NCI-H226 (cell line): ENCODE results near the gene CD59.
"Not testable (repeated sequence)": the region's sequence is repeated elsewhere in the genome, so short reads cannot be mapped to it uniquely, and the experiment has no call there.

ENCODE experiments used
- DNase-seq: peaks from one replicate; pipeline ENCODE4 v3.0.0-alpha.2; 2015

The CD59 gene

DNA sequence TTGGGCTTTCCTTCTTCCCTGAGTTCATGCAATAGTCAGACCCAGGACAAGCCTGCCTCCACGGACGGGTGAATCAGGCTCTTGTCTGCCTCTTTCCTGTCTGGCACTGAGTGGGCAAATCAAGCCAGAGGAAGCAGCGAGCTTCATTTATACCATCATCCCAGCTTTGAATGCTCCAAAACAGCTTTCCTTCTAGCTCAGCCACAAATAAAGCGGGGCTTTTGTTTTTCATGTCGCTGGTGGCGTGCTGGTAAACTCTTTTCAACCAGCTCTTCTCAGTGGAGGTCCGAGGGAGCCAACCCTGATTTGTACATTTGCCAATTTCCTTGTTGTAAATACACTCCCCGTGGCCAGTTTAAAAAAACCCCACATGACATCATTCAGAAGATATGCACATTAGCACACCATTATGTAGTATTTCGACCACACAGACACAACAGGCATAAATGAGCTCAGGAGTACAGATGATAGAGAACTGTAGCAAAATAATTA lies 44.2 kb downstream of the CD59 start:
- DNase-seq, result peak; percentile 95

DNA sequence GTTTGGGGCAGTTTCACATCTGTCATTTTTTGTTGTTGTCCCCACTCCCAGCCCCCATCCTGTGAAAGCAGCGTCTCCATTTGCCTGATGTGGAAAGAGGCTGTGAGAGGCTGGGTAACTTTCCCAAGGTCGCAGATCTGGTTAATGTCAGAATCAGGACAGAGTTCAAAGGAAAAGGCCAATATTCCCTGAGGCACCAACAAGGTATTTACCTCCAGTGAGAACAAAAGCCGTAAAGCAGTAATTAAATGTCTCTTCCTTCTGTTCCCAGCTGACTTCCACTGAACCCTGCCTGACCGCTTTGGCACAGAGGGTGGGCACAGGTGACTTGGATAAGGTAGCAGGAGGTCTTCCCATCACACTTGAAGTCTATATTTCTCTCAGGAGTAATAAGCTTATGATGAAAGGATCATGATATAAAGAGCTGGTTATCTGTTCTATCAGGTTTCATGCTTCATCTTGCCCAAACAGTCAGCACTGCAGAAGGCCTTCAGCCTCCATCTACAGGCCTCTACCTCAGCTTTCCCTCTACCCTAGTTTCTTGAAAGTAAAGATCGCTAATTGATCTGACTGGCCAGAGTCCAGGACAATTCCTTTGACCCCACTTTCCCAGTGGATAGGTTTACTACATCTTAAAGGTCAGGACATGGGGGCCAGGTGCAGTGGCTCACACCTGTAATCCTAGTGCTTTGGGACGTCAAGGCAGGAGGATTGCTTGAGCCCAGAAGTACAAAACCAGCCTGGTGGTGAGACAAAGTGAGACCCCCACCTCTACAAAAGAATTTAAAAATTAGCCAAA lies 45.0 kb downstream of the CD59 start:
- peak; percentile 24 for DNase-seq

DNA sequence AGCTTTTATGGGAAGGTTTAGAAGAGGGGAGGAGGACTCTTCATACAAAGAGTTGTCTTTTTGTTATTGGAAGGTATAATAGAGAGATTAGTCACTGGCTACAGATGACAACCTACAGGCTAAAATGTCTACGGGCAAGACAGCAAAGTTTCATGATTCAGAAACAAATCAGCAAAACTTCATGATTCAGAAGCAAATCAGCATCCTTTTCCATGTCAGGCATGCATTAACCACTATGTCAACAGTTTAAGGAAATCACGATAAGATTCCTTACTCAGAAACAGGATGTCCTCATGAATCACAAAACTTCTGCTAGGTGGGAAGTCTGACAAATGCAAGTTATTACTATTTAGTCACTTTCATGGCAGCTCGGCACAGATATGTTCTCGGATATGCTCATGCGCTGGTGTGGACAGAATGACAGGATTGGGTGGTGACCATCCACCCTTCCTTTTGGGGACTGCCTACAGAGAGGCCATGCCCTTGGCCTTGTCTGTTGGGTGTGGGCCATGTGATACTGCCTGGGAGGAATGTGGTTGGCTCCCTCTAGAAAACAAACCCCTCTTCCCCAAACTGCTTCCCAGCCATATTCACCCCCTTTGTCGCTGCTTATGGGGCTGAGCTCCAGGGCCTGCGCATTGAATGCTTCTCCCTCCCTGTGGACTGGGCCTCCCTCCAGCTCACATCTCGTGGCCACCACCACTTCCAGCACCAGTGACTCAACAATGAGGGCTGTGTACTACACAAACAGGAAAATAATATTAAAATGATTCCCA lies 45.7 kb downstream of the CD59 start:
- DNase-seq, result peak; percentile 95

DNA sequence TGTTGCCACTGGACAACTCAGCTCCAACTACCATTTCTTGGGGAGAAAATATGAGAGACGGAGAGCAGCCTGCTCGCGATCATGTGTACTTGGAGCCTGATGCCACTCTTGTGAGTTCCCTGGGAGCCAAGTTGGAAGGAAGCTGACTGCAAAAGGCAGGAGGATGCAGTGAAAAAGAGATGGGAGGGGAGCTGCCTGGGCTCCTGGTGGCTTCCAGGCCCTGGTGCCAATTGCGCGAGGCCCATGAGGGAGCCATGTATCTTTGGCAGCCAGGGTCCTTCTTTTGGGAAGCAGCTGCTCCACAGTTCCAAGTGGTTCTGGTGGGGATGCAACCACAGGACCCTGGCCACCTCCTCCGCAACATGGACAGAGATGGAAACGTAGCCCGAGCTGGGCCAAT lies 46.7 kb downstream of the CD59 start:
- DNase-seq, result no peak

DNA sequence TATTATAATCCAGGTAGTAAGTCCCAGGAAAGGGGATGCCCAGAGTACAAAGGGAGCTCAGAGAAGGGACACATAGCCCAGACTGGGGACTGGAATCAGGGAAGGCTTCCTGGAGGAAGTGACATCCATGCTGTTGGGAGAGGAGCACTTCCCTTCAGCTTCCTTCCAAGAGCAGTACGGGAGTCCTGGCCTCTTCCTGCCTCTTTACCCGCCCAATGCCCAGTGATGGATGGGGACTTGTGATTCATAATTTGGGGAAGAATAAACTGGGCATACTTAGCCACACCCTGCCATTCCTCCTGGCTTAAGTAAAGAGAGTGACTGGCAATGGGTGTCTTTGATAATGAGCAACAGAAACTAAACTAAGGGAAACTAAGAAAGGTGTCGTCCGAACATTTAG lies 47.1 kb downstream of the CD59 start:
- peak; percentile 66 for DNase-seq

DNA sequence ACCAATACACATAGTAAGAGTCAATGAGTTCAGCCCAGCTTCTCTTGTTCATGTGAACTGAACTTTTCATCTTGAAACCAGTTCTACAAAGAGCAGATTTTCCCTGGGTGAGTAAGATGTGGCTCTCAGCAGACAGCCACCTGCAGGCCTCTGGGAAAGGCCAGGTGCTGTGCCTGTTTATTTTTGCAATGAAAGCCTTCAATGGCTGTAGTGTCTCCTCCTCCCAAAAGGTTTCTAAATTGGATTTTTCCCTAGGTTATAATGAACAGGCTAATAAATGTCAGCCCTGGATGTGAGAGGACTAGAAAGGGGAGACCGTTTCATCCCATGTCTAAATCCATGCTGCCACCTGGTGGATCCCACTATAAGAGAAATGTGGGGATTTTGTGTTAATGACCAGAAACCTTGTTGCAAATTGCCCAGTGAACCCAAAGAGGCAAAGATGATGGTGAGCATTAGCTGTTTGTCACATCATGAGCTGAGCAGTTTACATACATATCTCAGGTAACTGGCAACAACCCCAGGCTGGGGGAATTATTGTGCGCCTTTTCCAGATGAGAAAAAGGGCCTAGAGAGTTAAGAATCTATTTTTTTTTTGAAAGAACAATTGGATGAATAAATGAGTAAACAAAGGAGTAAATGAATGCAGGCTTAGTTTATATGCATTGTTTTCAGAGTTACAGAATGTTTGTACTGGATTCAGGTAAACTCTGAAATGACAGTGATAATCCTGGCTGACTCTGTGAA lies 48.3 kb downstream of the CD59 start:
- DNase-seq, result peak; percentile 39

DNA sequence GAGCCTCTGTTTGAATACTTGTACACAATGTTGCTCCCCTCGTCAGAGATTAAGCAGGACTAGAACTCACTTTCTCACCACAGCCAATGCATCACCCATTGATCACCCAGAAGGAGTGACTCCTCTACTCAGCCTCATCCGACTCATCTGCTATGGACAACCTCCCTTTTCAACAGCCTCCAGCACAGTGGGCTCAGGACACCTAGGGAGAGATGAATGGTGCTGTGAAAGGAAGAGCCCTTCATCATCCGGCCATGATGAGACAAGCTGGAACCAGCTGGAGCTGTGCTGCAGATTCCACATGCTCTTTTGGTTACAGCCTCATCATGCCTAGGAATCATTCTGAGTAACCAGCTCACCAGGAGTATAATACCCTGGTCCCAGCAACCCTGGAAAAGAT lies 51.1 kb downstream of the CD59 start:
- no peak for DNase-seq

DNA sequence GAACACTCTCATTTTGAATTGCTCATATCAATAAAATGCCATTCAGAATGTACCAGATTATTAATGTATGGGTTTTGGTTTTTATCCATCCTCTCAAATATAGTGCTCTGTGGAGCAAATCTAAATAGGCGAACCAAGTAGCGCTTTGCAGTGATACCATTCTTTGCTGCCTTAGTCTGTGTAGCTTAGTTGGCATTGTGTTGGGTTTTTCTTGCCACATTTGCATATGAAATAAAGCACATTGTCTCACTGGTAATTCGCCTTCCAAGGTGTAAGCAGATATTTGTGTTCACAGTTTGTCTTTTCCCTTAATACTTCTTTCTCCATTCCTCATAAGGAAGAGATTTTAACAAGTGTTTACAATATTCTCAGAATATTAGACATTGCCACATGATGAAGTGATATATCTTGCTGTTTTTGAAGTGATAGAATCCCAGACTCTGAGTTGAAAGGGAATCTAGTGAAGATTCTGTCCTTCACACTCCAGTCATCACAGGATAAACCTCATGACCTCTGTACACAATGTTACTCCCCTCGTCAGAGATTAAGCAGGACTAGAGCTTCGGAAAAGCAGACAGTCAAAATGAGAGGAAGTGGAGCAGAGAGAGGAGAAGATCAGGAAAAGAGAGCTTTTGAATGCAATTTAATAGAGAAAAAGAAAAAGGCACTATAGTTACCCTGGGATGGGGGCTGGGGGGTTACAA lies 52.1 kb downstream of the CD59 start:
- no peak for DNase-seq

DNA sequence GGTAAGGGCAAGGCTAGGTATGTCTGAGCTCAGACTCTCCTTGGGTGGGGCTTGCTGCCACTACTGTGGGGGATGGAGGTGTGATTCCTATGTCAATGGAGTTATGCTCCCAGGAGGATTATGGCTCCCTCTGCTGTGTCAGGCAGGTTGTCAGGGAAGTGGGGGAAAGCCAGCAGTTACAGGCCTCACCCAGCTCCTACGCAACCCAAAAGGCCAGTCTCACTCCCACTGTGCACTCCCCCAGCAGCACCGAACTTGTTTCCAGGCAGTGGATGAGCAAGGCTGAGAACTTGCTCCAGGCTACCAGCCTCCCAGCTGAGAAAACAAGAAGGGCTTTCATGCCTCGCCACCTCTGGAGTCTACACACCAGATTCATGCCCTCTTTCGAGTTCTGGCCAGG lies 53.8 kb downstream of the CD59 start:
- peak; percentile 53 for DNase-seq

DNA sequence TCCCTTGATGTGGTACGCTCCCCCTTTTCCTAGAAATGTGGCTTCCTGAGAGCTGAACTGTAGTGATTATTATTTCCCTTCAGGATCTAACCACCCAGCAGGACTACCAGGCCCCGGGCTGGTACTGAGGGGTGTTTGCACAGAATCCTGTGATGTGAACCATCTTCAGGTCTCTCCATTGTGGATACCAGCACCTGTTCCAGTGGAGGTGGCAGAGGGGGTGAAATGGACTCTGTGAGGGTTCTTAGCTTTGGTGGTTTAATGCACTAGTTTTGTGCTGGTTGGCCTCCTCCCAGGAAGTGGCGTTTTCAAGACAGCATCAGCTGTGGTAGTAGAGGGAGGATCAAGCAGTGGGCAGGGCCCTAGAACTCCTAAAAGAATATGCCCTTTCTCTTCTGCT lies 54.2 kb downstream of the CD59 start:
- DNase-seq, result no peak

DNA sequence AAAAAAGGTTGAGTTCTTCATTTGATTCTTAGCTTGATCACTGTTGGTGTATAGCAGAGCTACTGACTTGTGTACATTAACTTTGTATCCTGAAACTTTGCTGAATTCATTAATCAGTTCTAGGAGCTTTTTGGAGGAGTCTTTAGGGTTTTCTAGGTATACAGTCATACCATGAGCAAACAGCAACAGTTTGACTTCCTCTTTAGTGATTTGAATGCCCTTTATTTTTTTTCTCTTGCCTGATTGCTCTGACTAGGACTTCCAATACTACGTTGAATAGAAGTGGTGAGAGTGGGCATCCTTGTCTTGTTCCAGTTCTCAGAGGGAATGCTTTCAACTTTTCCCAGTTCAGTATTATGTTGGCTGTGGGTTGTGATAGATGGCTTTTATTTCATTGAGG lies 57.6 kb downstream of the CD59 start:
- DNase-seq, result not testable (repeated sequence)

DNA sequence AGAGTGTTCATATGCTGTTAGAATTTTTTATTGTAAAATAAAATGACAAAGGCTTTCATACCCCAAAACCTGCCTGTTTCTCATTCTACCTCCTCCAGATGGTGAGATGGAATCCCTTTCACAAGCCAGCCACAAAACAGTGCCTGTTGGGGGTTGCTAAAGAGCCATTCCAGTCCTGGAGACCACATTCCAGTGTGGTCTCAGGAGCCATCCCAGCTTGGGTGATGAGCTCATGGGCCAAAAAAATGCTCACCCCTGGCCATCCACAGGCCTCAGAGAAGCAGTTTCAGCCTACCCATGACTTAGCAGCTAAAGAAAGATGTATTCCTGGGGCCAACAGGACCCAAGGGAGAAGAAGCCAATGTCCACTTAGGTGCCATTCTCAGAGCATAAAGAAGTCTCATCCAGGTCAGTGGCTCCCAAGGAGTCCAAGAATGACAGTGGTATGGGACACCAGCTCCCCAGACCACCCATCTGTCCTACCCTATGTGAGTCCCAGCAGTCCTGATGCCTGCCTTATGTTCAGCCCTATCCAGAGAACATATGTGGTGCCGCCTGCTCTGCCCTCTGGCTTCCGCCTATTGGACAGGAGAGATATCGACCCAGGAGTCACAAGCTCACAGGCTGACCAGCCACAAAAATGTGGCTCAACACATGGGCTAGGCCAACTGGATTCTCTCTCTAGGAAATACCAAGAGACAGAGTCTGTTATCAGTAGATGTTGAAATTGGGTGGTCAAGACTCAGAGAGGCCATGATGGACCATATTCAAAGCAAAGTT lies 62.0 kb downstream of the CD59 start:
- DNase-seq, result peak; percentile 56

DNA sequence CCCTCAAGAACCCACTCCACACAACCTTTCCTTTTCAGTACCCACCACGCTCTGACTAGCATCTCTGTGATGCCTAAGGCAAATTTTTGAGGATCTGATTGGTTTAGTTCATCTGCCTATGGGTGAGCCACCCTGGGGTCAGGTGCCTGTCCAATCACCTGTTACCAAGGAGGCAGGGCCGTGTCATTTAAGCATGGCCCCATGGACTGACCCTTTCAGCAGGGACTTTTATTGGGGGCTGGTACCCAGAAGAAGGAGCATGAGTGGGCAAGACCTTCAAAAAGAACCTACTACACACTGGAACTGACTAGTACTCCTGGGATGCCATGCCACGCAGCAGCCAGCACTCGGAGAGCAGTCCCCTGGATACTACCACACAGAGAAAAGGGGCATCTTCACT lies 64.0 kb downstream of the CD59 start:
- DNase-seq, result no peak

DNA sequence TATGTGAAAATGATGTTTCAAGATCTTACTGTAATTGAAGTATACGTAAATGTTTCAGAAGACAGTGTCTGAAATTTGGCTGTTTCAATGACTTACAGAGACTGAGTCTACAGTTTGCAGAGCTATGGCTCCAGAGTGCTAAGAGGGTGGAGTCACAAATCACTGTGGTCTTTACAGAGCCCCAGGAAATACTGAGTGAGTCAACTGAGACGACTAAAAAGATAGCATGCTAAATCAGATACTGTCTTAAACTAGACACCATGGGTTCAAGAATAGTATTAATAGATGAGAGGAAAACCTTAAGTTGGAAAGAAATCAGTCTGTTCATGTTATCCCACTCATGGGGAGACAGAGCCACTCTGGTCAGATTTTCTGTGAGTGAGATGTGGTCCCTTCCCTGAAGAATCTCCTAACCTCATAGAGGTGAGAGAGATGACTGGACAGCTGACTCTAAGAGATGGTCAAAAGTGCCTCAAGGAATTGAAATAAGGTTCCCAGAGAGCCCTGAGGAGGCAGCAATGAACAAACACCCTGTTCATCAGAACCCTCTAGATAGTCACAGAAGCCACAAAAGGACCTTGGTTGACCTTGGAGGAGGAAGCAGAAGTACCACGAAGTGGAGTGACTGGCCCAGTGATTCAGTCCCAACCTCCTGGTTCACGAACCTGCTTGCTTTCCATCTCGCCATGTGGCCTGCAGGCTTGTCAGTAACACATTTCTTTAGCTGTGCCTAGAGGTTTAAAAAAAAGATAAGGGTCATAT lies 65.8 kb downstream of the CD59 start:
- peak; percentile 15 for DNase-seq

DNA sequence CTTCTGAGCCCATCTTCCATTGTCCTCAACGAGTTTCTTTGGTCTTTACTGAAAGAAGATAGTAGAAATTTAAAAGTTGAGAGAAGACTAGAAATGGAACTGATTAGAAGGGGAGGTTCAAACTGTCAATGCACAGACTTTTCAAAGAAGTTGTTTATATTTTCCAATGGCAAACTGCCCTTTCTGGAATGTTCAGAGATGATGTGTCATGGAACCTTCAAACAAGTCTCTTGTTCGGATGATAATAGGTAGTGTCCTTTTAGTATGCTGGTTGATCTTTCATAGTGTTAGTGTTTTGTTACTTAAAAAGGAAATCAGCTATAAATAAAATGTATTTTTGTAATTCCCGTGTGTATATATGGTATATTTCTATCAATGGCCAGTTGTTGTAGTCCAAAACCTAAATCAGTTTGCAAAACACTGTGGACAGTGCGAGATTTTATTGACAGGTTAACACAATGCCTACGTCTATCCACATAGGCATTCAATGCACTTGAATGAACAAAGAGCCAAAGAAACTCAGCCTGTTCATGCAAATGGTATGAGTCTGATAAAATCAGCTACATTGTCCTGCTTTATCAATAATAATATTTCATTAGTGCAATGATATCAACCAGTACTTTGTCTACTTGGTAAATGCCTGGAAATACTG lies 66.5 kb downstream of the CD59 start:
- DNase-seq, result no peak

DNA sequence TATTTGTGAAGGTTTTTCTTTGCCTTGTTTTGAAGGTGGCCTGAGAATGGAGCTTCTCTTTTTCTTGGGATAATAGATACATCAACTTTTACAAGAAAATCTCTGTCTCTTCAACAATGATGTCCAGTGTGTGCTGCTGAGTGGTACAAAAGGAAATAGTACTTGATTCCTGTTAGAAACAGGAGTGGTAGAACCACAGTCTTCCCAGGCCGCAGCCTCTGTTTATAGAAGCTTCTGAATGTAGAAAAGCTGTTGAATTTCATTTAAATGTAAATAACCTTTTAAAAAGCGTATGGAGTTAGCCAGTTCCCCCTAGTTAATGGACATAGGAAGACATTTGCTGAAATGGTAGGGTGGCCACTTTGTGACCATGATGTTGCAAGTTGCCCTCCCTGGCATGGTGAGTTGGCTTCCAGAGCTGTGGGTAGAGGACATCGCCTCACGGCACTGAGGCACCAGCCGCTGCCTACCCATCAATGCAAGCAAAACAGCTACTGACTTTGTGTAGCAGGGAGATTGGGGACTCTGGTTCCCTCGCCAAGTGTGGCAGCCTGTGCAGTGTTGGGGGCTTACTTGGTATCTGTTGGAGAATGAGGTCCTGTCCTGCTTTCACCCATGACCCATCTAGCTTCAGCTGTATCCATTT lies 67.1 kb downstream of the CD59 start:
- no peak for DNase-seq

DNA sequence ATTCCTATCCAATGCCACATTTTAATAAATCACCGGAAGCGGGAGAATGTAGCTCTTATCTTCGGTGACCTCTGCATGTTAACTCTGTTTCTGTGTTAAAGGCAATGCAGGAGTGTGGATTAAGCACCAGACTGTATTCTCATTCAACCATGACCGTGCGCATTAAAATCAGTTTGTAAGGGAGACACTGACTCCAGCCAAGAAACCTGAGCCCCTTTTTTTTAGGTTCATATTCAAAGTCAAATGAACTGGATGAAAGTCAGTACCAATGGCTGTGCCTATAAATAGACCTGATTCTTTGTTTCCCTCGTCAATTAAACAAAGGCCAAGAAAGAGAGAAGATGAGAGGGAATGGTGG lies 67.8 kb downstream of the CD59 start:
- DNase-seq, result no peak

DNA sequence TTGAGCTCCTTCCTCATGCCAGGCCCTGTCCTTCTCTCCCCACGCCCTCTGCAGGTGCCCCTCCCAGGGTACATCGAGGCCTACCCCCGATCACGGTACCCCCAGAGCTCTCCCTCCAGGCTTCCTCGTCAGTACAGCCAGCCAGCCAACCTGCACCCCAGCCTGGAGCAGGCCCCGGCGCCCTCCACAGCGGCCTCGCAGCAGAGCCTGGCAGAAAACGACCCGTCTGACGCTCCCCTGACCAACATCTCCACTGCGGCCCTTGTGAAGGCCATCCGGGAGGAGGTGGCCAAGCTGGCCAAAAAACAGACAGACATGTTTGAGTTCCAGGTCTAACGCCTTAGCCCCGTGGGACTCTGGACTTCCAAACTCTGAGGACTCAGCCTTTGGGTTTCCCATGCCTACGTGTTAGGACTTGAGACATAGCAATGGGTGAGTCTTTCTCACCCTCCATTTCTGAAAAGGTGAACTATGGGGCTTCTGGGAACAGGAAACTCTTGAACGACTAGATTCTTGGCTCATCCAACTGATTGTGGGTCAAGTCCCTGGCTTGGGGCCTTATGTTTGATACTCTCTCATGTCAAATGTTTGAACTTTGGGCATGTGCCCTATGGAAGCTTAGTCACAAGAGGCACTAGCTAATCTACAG lies 68.3 kb downstream of the CD59 start:
- no peak for DNase-seq

DNA sequence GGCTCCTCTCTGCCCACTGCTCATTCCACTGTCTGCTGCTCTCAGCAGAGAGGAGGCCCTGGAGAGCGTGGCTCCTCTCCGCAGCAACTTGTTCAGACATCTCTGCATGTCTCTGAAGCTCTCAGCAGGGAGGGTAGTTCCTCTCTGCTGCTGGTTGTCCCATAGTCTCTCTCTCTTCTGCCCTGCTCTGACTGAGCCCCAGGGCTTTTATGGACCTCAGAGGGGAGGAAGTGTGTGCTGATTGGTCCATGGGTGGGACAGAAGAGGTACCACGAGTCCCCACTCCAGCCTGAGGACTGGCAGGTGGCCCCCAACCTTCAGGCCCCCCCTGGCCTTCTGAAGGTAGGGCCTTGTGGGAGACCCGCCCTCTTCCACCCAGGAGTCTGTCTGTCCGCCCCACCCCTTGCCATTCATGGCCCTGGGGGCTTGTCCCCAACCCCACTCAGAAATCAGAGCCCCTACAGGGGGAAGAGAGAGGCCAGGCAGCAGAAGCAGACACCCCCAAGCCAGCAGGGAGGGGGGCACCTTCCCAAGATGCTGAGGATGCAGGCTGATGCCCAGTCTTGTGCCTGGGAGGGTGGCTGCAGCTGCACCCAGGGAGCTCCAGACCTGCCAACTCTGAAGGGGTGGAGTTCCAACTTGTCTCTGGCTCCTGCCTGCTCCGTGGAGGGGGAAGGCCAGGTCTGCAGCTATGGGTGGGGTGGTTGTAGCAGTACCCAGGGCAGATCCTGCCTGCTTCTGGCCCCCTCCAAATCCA lies 70.7 kb downstream of the CD59 start:
- DNase-seq, result no peak
